GM12878 (cell line): Measurements from ENCODE around the gene IQGAP3. TPM values are rescaled to one million over a fixed set of nuclear protein-coding genes. Genes with fewer than 3 reads are reported as not detected.

Experiments used
- CBX5 ChIP-seq: sonication (generic); IDR thresholded peaks from 2 replicates; pipeline ENCODE4 v1.6.1; 2016; ENCODE audit warnings: low read depth, moderate library complexity, mild to moderate bottlenecking, inconsistent platforms
- CHD2 ChIP-seq: IDR thresholded peaks from 2 replicates; pipeline ENCODE4 v1.6.1; 2011; ENCODE audit warnings: low read depth, low read length, improper control_type of control experiment, borderline replicate concordance
- CREB1 ChIP-seq: IDR thresholded peaks from 2 replicates; pipeline ENCODE4 v1.6.1; 2012; ENCODE audit warnings: low read depth, mild to moderate bottlenecking, inconsistent platforms
- E4F1 ChIP-seq: fragments of 450-650 bp; IDR thresholded peaks from 2 replicates; pipeline ENCODE4 v1.6.1; 2018; ENCODE audit warnings: borderline replicate concordance, mild to moderate bottlenecking; ENCODE audit not compliant: partially characterized antibody
- HDAC2 ChIP-seq: fragments of 200-600 bp; sonication (generic); IDR thresholded peaks from 2 replicates; pipeline ENCODE4 v1.6.1; 2017
- IRF4 ChIP-seq: IDR thresholded peaks from 2 replicates; pipeline ENCODE4 v1.6.1; 2011; ENCODE audit warnings: low read depth, low read length
- MYB ChIP-seq: fragments of 150-350 bp; IDR thresholded peaks from 2 replicates; pipeline ENCODE4 v1.6.1; 2014; ENCODE audit warnings: mild to moderate bottlenecking, low read depth, low read length, borderline replicate concordance
- SMAD5 ChIP-seq: IDR thresholded peaks from 2 replicates; pipeline ENCODE4 v1.6.1; 2016; ENCODE audit warnings: antibody characterized with exemption, low read depth
- ZNF274 ChIP-seq: IDR thresholded peaks from one replicate; pipeline ENCODE4 v1.8.0; 2011; ENCODE audit not compliant: insufficient read length, insufficient read depth
- polyA plus RNA-seq, 11 experiments: library from polyadenylated mRNA; depleted of rRNA in 4 of 11; unstranded in 6 of 11; stranded (reverse) in 5 of 11; fragments of >200 nt; fragmentation: Nextera tagmentation in 4 of 11; fragmentation: Illumina TruSeq in 1 of 11; extraction: Ambion mirVana in 4 of 11; extraction: Trizol in 1 of 11; gene quantifications; 1 replicate in 1 of 11; 2 replicates in 10 of 11; pipeline versions ENCODE4 v1.2.1 to v1.2.3, GENCODE V29; 2011 to 2016; ENCODE audit warnings: inconsistent platforms in 2 of 11, missing spikeins in 2 of 11, low read depth in 1 of 11
- total RNA-seq, 4 experiments: library from RNA; depleted of rRNA in 3 of 4; stranded (reverse); fragments of >200 nt in 3 of 4; fragmentation: Illumina TruSeq in 1 of 4; extraction: Trizol in 1 of 4; gene quantifications; 2 replicates each; pipeline versions ENCODE4 v1.2.1 to v1.2.3, GENCODE V29; 2013 to 2021

IQGAP3 gene
- total and polyA plus RNA-seq, 10 of the 15 experiments (the other 5 are each of a cell fraction or from before 2014, with no cell fraction given) = 1.1 to 10.7 (median 7.9) TPM

GRCh38 chr1:156499194-156499841 lies 73.0 kb downstream of the IQGAP3 start (continued):
- no peak for TF ChIP-seq SMAD5
- no peak for TF ChIP-seq CREB1
- no peak for TF ChIP-seq HDAC2
- no peak for TF ChIP-seq E4F1
- no peak for TF ChIP-seq MYB
- TF ChIP-seq CHD2 = no peak
- TF ChIP-seq IRF4 = no peak
- no peak for TF ChIP-seq CBX5
- no peak for TF ChIP-seq ZNF274
